ENCODE measurements around the gene ZNF335.

DNA sequence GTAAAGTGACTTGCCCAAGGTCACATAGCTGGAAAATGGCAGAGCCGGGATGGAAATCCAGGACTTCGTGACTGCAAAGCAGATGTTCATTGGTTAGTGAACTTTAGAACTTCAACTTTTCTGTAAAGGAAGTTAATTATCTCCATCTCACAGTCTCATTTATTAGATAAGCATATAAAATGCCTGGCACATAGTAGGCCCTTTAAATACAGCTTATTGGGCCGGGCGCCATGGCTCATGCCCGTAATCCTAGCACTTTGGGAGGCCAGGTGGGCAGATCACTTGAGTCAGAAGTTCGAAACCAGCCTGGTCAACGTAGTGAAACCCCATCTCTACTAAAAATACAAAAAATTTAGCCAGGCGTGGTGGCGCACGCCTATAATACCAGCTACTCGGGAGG lies 35.0 kb upstream of the ZNF335 start:
- TF ChIP-seq POLR2AphosphoS5 (IDR thresholded peaks at IDR 0.05; ENCODE audit: low read depth) (no peak), SPI1 (IDR thresholded peaks at IDR 0.05; ENCODE audit: borderline replicate concordance, low read depth) (no peak), GABPA (IDR thresholded peaks at IDR 0.05; ENCODE audit: low read depth) (no peak)
- TF ChIP-seq, protein P1, sequence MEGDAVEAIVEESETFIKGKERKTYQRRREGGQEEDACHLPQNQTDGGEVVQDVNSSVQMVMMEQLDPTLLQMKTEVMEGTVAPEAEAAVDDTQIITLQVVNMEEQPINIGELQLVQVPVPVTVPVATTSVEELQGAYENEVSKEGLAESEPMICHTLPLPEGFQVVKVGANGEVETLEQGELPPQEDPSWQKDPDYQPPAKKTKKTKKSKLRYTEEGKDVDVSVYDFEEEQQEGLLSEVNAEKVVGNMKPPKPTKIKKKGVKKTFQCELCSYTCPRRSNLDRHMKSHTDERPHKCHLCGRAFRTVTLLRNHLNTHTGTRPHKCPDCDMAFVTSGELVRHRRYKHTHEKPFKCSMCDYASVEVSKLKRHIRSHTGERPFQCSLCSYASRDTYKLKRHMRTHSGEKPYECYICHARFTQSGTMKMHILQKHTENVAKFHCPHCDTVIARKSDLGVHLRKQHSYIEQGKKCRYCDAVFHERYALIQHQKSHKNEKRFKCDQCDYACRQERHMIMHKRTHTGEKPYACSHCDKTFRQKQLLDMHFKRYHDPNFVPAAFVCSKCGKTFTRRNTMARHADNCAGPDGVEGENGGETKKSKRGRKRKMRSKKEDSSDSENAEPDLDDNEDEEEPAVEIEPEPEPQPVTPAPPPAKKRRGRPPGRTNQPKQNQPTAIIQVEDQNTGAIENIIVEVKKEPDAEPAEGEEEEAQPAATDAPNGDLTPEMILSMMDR (IDR thresholded peaks at IDR 0.05; ENCODE audit: insufficient read depth, low read length) = no peak
